Measurements from ENCODE around the gene CAPN6.

CAPN6 gene

GRCh38 chrX:111270339-111270738 lies at the start of gene CAPN6:
Gene CAPN6 (minus strand): TSS chrX:111270483. CDS start chrX:111263936, 6,547 bp downstream.
- no peak for DNase-seq (ENCODE audit: low spot score)

DNA sequence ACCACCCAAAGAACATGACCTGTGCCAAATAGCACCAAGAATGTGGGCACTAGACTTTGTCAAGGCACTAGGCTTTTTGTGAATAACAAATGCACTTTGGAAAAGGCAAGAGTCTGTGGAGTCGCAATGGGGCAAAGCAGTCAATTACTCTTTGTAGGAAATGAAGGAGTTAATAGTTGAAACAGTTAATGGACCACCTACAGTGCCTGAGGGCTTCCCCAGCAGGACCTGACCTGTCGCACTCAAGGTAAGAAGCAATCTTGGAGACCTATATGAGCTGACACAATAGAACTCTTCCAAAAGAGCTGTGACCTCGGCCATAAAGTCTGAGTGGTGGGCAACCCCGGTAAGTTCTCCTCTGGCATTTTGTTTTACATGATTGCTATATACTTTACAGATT lies 49.2 kb upstream of the CAPN6 start:
- no peak for DNase-seq (ENCODE audit: low spot score)

GRCh38 chrX:111318901-111319300 lies 48.6 kb upstream of the CAPN6 start:
- DNase-seq (ENCODE audit: low spot score) = no peak

DNA sequence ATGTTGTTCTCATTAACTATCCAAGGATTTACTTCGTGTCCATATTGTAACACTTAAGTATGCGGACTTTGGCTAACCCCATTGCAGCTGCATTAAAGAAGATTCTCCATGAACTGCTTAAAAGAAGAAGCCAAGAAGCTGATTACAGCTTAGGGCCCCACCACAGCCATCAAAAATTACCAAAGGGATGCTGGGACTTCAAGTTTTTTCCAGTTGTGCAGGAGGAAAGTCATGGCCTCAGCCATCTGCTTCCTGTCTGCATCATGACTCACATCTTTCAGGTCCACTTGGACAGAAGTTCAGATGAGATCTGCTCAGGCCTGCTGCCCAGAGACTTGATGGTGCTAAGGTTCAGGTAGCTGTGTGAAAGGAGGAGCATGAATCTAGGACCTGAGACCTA lies 38.8 kb upstream of the CAPN6 start:
- DNase-seq (ENCODE audit: low spot score) = no peak

GRCh38 chrX:111308039-111308438 lies 37.8 kb upstream of the CAPN6 start:
- DNase-seq (ENCODE audit: low spot score) = no peak

DNA sequence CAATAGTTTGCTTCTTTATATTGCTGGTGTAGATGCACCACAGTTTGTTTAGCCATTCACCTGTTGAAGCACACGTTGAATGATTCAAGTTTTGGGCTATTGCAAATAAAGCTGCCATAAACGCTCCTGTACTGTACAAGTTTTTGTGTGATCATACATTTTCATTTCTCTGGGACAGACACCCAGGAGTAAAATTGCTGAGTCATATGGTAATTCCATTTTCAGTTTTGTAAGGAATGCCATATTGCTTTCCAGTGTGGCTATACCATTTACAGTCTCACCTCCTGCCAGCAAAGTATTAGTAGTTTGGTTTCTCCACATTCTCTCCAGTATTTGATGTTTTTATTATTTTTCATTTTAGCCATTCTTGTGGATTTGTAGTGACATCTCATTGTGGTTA lies 32.0 kb upstream of the CAPN6 start:
- DNase-seq (ENCODE audit: low spot score) = no peak

GRCh38 chrX:111288841-111289240 lies 18.6 kb upstream of the CAPN6 start:
- no peak for DNase-seq (ENCODE audit: low spot score)

GRCh38 chrX:111284631-111285293 lies 14.5 kb upstream of the CAPN6 start:
- DNase-seq (ENCODE audit: low spot score) = no peak

GRCh38 chrX:111283446-111283845 lies 13.2 kb upstream of the CAPN6 start:
- no peak for DNase-seq (ENCODE audit: low spot score)

DNA sequence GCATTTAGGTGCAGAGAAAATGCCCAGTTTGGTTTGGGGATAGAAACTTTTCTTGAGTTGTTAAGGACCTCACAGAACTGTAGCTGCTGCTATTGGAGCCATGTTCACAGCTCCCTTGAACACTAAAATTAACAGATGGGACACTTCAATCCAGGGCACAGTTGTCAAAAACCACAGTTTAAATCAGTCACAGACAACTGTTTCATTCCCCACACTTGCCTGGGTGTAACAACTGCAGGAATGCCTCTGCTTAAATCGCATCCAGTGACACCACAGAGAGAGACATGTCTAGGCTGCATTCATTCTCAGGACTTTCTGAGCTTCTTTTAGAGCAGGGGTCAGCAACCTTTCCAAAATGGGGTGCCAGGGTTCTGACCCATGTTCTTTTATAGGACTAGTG lies 12.7 kb upstream of the CAPN6 start:
- DNase-seq (ENCODE audit: low spot score) = no peak

GRCh38 chrX:111282139-111282538 lies 11.9 kb upstream of the CAPN6 start:
- DNase-seq (ENCODE audit: low spot score) = no peak

GRCh38 chrX:111268506-111268905 lies 1.8 kb downstream of the CAPN6 start:
- no peak for DNase-seq (ENCODE audit: low spot score)

GRCh38 chrX:111265486-111265885 lies 4.8 kb downstream of the CAPN6 start:
- no peak for DNase-seq (ENCODE audit: low spot score)

GRCh38 chrX:111264385-111264784 lies 5.9 kb downstream of the CAPN6 start:
- DNase-seq (ENCODE audit: low spot score) = no peak

GRCh38 chrX:111262086-111262485 lies 8.2 kb downstream of the CAPN6 start:
- DNase-seq (ENCODE audit: low spot score) = no peak

DNA sequence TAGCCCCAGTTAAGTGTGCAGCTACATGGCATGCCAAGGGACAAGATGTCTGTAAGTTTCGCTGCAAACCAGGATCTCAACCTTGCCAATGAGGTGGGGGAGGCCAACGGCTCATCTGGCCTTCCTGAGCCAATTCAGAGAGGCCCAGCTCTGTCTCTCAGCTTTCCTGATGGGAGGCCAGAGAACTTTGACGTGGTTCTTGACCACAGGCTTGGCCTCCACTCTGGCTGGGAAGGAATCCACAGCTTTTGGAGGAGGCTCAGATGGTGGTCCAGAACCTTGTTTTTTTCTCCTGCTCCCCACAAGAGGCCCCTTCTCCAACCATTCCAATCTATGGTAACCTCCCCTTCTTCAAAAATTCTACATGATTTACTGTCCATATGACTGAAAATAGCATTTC lies 9.8 kb downstream of the CAPN6 start:
- DNase-seq (ENCODE audit: low spot score) = no peak

DNA sequence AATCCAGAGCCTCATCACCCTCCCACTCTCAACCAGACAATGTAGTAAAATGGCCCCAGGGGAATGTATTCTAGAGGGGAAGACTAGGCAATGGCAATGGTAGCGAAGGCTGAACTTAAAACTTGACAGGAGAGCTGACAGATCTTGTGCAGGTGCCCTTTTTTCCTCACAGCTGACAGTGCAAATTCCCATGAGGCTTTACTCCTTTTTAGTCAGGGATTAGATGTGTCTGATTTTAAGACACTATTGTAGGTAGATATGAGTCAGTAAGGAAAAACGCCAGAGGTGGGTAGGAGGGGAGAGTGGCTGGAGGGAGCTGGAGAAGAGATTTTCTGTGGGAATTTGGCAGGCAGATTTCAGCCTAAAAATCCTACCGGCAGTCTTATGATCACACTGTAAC lies 10.7 kb downstream of the CAPN6 start:
- DNase-seq (ENCODE audit: low spot score) = no peak

- DNase-seq (ENCODE audit: low spot score) = no peak
These were observed 12.6 kb downstream of the CAPN6 start for GRCh38 chrX:111257733-111258132.

- DNase-seq (ENCODE audit: low spot score) = no peak
These were observed 15.2 kb downstream of the CAPN6 start for GRCh38 chrX:111254896-111255693.

- no peak for DNase-seq (ENCODE audit: low spot score)
These were observed 26.0 kb downstream of the CAPN6 start for GRCh38 chrX:111244235-111244750.

DNA sequence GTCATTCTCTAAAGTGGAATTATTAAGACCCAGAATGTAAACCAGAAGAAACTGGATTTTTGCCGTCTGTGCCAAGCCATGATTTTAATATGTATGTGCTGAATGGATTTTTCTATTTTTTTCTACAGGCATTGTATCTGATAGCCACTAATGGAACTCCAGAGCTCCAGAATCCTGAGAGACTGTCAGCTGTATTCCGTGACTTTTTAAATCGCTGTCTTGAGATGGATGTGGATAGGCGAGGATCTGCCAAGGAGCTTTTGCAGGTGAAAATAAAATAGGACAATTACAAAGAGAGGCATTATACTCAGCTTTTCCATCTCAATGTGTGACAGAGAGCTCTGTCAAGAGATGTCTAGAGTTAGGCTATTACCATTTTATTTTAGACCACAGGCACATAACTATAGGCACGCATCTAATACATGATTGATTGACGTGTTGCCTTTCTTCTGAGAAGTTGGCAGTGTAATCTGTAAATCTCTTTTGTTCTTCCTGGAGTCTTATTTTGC lies 53.9 kb downstream of the CAPN6 start:
- DNase-seq (ENCODE audit: low spot score) = no peak

DNA sequence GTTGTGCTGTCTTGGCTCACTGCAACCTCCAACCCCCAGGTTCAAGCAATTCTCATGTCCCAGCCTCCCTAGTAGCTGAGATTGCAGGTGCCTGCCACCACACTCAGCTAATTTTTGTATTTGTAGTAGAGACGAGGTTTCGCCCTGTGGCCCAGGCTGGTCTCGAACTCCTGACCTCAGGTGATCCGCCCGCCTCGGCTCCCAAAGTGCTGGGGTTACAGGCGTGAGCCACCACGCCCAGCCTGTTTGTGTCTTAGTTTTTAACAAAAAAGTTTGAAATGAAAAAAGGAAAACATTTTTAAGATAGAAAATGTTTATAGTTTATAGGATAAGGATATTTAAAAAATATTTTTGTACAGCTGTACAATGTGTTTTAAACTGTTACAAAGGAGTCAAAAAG lies 62.4 kb downstream of the CAPN6 start:
- DNase-seq (ENCODE audit: low spot score) = no peak

DNA sequence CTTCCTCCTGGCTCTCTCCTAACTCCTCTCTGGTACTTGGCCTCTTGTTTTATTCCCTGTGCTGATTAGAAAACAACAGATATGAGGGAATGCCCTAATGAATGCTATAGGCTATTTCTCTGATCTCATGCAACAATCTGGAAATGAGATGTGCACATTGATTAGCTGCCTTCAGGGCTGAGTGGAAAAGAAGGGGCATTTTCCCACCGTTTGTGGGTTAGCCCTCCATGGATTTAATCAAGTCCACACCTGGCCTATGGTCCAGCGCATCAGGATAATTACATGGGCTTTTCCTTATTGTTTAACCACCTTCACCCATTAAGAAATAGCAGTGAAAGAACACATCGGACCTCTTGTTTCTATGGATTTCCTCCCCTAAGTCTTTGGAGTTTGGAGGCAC lies 70.0 kb downstream of the CAPN6 start:
- no peak for DNase-seq (ENCODE audit: low spot score)

Measured in CD4-positive, alpha-beta T cell treated with Interleukin-6 at 100 ng/mL for 8 hours (primary cell).